GM21526 (cell line): Measurements from ENCODE around the gene ITPKB.

Experiments
- ATAC-seq: cut with Tn5 transposase; IDR thresholded peaks from one replicate; pipeline ENCODE4 v1.9.1; 2021; ENCODE audit warnings: moderate library complexity; ENCODE audit not compliant: unreplicated experiment, low FRiP score

The ITPKB gene

DNA sequence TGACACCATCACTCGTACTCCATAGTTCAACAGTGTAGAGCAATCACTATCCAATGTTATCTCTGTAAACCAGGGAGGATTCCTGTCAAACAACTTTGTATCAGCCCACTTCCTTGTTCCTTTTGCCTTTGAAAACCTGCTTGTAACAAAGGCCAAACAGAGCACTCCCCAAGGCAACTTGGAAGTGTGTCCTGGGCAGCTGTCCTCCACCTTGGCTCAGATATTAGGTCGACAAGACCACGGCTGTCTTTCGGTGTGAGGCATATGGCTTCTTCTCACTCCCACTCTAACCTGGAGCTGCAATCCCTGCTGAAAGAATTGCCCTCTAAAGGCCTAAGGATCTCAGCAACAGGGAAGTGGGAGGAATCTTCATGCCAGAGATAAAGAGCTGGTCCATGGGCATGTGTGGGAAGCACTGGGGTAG is 66.7 kb downstream of the ITPKB start:
- no peak for ATAC-seq

DNA sequence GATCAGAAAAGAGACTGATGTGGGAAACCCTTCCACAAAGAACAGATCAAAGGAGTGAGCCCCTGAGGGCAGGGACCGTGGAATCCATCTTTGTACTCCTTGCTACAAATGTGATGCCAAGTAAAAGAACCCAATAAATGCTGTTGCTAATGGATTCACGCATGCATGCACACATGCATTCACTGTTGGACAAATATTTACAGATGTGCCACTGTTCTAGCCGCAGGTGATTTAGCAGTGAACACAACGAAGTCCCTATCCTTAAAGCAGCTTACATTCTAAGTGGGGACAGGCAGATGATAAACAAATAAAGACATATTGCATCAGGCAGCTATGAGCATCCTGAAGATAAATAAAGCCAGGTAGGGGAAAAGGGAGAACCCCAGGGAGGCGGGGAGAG is 67.8 kb downstream of the ITPKB start:
- no peak for ATAC-seq

GRCh38 chr1:226670073-226670472 is 69.0 kb downstream of the ITPKB start:
- no peak for ATAC-seq

DNA sequence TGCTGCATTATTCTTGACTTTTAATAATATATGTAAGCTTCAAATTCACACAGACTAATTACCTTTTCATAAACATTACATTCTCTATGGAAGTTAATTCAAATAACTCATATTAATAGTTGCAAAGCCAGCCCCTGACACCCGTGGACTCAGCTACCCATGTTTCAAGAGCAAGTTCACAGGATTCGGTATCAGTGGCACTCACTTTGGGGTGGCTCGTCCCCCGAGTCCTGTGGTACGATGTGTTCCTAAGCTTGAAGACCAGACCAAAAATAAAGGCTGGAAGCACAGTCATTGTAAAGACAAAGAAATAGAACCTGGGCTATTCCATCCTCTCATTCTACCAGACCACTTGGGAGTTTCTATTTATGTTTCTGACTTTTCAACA is 70.9 kb downstream of the ITPKB start:
- ATAC-seq = no peak

DNA sequence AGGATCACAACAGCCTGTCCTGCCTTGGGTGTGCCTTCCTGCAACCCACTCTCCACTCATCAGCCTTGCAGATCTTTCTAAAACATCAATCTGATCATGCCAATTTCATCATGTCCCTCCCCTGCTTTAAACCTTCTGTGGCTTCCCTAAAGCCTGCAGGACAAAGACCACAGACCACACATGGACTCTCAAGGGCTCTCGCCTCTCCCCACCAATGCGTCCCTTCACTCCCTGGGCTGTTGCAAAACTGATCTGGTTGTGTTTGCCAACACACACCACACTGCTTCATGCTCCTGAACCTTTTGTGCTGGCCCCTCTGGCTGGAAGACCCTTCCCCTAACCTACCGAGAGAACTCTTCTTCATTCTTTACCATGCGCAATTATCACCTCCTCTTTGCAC is 72.4 kb downstream of the ITPKB start:
- ATAC-seq = no peak

GRCh38 chr1:226666164-226666506 is 72.9 kb downstream of the ITPKB start:
- ATAC-seq = no peak

GRCh38 chr1:226665505-226666163 is 73.4 kb downstream of the ITPKB start:
- ATAC-seq = no peak

GRCh38 chr1:226664413-226665101 is 74.5 kb downstream of the ITPKB start:
- ATAC-seq = no peak

DNA sequence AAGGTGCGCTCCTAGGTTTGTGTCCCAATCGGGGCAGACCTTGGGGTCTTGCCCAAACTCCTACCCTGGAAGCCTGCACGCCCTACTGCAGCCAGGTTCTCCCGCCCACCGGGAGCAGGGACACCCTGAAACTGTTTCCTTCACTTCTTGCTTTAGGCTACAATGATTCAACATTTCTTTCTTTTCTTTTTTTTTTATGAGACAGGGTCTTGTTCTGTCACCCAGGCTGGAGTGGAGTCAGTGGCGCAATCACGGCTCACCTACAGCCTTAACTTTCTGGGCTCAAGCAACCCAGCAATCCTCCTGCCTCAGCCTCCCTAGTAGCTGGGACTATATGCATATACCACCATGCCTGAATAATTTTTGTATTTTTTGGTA is 75.8 kb downstream of the ITPKB start:
- ATAC-seq = no peak

DNA sequence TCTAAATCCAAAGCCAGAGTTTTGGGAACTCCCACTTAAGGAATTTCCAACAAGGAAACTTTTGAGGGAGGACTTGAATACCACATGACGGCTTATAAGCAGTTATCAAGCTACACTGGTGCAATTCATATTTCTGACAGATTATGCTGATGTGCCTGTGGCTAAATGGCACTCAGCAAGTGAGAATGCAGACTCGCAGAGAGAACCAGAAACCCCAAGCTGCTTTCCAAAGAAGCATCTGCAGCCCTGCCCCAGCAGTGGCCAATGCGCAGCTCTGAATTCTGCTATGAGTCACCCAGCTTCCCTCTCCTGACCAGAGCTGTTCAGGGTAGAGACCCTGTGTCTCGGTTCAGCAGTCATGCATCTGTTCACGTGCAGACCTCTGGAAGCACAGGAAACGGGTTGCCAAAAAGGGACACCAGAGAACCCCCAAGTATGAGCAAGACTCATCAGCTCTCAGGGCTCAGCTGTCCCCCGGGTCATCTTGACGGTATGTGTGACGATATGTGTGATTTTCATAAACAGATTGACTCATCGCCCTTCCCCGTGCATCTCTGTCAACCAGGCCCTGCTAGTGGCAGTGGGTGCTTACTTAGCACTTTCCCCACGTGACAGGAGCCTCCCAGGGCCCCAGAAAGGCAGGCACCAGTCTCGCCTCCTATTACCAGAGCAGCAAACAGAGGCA is 76.3 kb downstream of the ITPKB start:
- peak; percentile 92 for ATAC-seq

DNA sequence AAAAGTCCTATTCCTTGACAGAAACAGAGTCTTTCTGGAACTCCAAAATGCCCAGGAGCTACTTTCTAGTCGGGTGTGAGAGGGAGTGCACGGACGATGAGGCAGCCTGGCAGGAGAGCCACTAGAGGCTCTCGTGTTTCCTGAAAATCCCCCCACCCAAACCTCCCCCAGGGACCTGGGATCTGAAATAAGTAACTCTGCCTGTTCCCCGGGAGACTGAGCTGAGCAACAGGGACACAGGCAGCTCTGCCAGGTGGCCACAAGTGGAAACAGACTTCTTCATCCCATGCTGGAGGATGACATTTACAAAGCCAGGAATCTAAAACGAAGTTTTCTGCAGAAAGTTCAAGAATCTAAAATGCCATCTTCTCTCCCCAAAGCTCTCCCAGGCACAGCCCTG is 77.1 kb downstream of the ITPKB start:
- no peak for ATAC-seq

DNA sequence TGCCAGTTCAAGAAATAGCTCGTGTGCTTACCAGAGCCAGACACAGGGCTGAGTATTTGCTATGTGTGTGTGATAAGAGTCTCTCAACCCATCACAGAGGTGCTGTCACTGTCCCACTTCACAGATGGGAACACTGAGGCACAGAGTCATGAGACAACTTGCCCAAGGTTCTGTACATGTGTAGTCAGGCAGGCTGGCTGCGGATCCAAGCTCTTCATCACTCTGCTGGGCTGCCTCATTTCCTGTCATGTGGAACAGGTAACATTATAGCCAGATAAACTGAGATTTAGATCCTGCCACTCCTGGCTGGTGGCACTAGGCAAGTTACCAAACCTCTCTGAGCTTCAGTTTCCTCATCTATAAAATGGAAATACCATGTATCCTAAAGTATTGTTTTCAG is 77.8 kb downstream of the ITPKB start:
- no peak for ATAC-seq

DNA sequence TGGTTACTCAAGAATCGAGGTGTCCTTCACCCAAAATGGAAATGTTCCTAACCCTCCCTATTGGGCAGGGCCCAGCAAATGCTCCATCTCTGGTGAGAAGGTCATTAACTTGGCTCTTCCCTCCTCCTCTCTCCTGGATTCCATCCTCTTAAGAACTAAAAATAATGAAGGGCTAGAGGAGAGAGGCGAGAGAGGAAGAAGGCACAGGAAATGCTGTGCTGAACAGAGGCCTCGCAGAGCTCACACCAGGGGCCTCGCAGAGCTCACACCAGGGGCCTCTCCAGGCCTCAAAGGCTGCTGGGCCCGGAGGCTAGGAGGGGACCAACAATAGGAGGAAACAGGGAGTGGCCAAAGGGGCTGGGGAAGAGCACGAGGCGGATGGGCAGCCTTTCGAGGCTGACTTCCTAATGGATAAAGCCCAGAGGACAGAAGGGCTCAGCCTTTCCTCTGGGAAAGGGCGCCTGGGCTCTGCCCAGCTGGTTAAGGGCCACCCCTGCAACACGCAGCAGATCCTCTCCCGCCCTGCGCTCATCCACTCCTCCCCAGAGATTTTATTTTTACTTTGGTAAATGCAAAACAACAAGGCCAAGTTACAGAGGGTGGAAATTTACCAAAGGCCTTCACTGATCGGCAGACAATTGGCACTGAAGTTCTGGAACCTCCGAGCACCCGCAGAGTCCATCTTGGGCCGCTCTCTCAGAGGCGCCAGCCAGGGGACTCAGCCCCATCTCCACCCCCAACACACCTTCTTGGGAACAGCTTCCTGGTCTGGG is 78.5 kb downstream of the ITPKB start:
- ATAC-seq = no peak

GRCh38 chr1:226659641-226660040 is 79.4 kb downstream of the ITPKB start:
- ATAC-seq = no peak

- no peak for ATAC-seq
These were observed 79.9 kb downstream of the ITPKB start for GRCh38 chr1:226659136-226659535.

DNA sequence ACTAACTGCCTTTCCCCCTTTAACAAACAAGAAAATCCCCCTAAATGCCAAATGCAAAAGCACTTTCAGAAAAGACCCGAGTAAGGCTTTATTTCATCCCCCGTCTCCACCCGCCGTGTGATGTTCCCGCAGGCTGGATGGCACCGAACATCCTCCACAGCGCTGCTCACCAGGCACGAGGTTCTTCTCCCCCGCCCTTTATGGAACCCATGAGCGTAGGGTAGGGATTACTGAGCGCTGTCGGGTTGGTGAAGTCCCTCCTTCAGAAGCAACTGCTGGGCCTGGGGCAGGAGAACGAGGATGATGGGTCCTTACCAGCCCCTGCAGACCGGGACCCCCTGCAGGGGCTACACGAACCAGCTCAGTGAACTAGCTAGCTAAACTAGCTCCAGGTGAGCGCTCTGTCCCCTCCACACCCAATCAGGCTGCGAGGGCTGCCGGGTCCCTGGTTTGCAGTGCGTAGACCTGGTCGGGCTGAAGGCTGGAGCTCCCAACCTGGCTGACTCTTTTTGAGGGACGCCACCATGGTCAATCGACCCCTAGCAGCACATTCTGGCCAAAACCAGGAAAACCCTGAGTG is 80.4 kb downstream of the ITPKB start:
- ATAC-seq = no peak

GRCh38 chr1:226657895-226658545 is 81.1 kb downstream of the ITPKB start:
- no peak for ATAC-seq

DNA sequence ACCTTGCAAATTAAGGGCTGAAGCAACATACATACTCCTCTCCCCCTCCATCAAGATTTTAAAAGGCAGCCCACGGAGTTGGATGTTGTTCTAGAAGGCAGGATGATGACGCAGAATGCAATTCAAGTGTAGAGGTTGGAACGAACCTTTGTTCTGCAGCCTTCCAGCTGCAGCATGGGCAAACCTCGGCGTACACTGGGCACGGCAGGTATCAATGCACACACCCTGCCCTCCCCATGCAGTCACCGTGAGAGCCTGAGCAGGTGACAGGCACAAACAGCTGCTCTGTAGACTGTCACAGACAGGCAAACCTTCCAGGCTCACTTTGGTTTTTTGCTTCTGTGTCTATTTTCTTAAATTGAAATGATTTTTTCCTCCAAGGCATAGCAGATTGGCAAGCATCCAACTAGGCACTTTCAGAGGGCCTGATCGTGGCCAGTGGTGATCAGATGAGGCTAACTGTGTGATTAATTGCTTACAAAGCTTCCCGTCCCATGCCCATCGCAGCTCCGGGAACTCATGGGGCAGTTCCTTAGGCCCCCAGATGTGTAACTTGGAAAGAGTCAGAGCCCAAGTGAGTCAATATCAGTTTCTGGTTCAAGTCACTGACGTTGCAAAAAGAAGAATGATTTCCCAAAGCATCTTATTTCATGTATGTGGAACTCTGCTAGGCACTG is 82.3 kb downstream of the ITPKB start:
- no peak for ATAC-seq

- ATAC-seq = no peak
These were observed 82.9 kb downstream of the ITPKB start for GRCh38 chr1:226656201-226656600.
